GM12864 (cell line): ENCODE measurements around the gene SUPT3H.

Experiments used
- DNase-seq: peaks from one replicate; pipeline ENCODE4 v3.0.0-alpha.2; 2011; ENCODE audit warnings: low read depth
- H3K4me3 ChIP-seq: 2 replicates; pipeline ENCODE4 v1.5.1; 2011; ENCODE audit warnings: mild to moderate bottlenecking, low read depth, low read length, control low read depth
- TF ChIP-seq, protein P1 (sequence below): IDR thresholded peaks from 2 replicates; pipeline ENCODE4 v1.5.1; 2011; ENCODE audit warnings: low read depth, mild to moderate bottlenecking, moderate library complexity, low read length, control low read depth, inconsistent platforms; ENCODE audit errors: missing control alignments

Gene SUPT3H

DNA sequence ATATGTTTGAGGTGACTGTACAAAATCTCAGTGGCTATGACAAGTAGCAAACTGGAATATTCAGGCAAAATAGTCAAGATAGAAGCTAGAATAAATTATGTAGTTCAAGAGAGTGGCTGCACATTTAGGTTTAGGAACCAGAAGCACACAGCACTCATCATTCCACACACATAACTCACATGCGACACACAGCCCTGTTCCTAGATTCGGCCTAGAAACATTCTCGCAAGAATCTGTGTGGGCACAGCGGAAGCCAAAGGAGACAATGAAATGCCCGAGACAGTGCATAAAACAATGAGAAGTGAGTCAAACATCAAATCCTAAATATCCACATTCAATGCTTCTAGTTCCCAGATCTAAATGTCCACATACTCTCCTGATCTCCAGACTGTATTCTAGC lies 9.5 kb upstream of the SUPT3H start:
- no peak overlapping the region for H3K4me3 ChIP-seq
- no peak for DNase-seq
- TF ChIP-seq, protein P1, sequence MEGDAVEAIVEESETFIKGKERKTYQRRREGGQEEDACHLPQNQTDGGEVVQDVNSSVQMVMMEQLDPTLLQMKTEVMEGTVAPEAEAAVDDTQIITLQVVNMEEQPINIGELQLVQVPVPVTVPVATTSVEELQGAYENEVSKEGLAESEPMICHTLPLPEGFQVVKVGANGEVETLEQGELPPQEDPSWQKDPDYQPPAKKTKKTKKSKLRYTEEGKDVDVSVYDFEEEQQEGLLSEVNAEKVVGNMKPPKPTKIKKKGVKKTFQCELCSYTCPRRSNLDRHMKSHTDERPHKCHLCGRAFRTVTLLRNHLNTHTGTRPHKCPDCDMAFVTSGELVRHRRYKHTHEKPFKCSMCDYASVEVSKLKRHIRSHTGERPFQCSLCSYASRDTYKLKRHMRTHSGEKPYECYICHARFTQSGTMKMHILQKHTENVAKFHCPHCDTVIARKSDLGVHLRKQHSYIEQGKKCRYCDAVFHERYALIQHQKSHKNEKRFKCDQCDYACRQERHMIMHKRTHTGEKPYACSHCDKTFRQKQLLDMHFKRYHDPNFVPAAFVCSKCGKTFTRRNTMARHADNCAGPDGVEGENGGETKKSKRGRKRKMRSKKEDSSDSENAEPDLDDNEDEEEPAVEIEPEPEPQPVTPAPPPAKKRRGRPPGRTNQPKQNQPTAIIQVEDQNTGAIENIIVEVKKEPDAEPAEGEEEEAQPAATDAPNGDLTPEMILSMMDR = no peak

DNA sequence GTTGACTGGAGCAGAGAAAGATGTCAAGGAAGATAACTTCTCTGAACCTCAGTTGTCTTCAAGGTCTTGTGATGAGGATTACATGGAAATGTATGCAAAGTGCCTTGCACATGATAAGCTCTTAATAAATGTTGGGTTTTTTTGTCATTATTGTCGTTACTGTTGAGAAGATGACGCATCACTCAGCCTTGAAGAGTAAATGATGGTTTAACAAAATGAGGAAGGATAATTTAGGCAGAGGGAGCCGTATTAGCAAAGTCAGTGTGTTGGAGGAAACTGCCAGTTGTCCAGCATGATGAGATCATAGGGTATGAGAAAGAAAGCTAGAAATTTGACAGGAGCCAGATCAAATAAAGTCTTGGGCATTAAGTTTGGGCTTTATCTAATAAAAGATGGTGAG lies 8.8 kb upstream of the SUPT3H start:
- no peak overlapping the region for H3K4me3 ChIP-seq
- TF ChIP-seq, protein P1 = no peak
- DNase-seq = no peak

DNA sequence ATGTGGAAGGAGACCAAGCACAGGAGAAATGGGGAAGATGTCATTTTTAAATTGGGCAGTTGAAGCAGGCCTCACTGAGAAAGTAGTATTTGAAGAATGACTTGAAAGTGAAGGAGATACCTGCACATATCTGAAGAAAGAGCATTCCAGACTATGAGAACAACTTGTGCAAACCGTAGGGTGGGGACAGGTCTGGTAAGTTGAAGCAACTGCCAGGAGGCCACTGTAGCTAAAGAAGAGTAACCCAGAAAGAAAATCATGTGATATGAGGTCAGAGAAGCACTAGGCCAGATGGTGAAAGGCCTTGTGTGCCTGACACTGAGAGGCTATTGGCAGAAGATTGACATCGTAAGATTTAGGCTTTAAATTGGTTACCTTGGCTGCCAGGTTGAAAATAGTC lies 4.7 kb upstream of the SUPT3H start:
- no peak overlapping the region for H3K4me3 ChIP-seq
- TF ChIP-seq, protein P1 = no peak
- no peak for DNase-seq

DNA sequence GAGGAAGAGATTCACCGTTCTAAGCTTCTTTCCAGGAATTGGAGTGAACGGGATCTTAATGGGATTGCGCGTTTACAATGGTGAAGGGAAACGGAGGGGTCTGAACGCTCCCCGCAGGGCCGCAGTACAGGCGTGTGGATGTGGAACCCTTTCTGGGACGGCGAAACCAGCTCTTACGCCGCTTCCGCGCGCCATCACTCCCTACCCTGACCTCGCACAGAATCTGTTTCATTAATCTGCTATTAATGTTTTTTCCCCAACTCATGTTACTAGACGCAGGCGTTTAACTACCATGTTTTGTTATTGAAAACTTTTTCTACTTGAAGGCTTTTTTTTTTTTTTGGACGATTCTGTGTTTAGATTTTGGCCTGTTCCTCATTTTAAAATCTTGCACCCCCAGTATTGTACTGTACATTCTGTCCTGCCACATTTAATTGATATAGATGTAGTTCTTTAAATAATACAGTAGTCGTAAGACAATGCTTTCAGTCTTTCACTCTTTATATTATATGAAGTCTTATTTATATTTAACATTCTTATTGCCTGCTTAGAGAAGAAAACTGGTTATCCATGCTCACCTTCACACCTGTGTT lies 696 bp upstream of the SUPT3H start:
- DNase-seq = no peak
- TF ChIP-seq, protein P1 = no peak
- H3K4me3 ChIP-seq = peak overlapping the region; percentile 69

DNA sequence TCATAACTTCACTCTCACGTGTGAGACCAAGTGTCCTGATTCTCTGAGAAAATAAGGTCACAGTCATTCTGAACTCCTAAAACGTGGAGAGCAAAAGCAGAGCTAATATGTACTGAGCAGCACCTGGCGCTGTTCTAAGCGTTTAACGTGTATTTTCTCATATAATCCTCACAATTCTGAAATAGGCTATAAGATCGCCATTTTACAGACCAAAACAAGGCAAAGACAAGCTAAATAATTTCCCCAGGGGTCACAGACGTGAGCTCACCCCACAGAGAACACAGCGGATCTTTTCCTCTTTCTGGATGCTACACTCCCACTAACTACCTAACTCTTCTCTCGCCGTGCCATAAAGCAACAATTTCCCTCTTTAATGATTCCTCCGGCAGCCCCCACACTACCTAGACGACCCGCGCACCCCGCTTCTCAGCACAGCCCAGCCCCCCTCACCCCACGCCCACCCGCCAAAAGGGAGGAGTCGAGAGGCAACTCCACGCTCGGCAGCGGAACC lies 636 bp downstream of the SUPT3H start:
- H3K4me3 ChIP-seq = peak overlapping the region; percentile 69
- TF ChIP-seq, protein P1 = no peak
- DNase-seq = no peak

DNA sequence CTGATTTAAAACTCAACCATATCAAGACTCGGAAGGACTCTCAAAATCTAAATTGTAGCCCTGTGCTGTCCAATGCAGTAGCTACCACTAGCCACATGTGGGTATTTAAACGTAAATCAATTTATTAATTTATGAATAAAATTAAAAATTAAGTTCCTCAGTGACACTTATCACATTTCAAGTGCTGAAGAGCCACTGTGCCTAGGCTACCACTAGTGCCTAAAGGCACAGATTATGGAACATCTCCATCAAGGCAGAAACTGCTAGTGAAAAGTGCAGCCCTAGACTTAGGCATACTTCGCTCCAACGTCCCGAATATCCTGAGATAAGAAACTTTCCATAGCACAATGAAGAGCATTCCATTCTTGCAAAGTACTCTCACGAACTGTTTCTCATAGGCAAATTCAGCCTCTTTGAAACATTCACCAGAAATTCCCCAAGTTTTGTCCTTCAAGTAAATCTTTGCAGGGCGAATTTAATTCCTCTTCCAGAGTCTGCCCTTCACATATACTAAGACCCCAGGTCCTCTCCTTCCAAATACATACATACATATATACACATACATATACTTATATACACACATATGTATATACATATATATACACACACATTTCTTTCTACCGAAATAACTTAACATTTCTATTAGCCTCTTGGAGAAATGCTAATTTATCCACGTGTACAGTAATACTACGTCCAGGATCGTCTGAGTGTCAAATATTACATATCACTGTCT lies 1.3 kb downstream of the SUPT3H start:
- DNase-seq = no peak

More for the DNA sequence above, 1.3 kb downstream of the SUPT3H start:
- TF ChIP-seq, protein P1 = no peak
- peak overlapping the region; percentile 69; the same call in 1 of the 2 replicates for H3K4me3 ChIP-seq
